ENCODE results near the gene SPECC1L.

Gene SPECC1L

GRCh38 chr22:24429411-24430365 lies 159.1 kb downstream of the SPECC1L start:
- Histone ChIP-seq H3K27me3 (ENCODE audit: low read depth) (no peaks in the 10 kb centered on the region), H3K9me3 (no peaks in the 10 kb centered on the region), H3K4me3 (no peak overlapping the region), H3K36me3 (replicated peaks) (no peaks in the 10 kb centered on the region), H3K4me1 (no peaks in the 10 kb centered on the region; the same call in 1 of the 2 replicates)
- no peak for DNase-seq (ENCODE audit: low spot score in 2 of 2)
- in situ Hi-C loops (cut with MboI; ENCODE audit: low sequenced_read_pairs) = no loop called here

- H3K4me3 ChIP-seq = no peak overlapping the region
- no peaks in the 10 kb centered on the region for H3K9me3 ChIP-seq
- in situ Hi-C loops (cut with MboI; ENCODE audit: low sequenced_read_pairs) = no loop called here
- H3K36me3 ChIP-seq (replicated peaks) = no peaks in the 10 kb centered on the region
- no peaks in the 10 kb centered on the region for H3K4me1 ChIP-seq
- H3K27me3 ChIP-seq (ENCODE audit: low read depth) = no peaks in the 10 kb centered on the region
- DNase-seq (ENCODE audit: low spot score in 2 of 2) = no peak
Measured at GRCh38 chr22:24430431-24431308, 160.0 kb downstream of the SPECC1L start.

- Histone ChIP-seq H3K36me3 (replicated peaks) (no peaks in the 10 kb centered on the region), H3K4me1 (no peaks in the 10 kb centered on the region), H3K9me3 (no peaks in the 10 kb centered on the region), H3K27me3 (ENCODE audit: low read depth) (no peaks in the 10 kb centered on the region), H3K4me3 (no peak overlapping the region)
- in situ Hi-C loops (cut with MboI; ENCODE audit: low sequenced_read_pairs) = no loop called here
- DNase-seq (ENCODE audit: low spot score in 2 of 2) = no peak
Measured at GRCh38 chr22:24431309-24432034, 160.8 kb downstream of the SPECC1L start.

GRCh38 chr22:24432059-24432853 lies 161.6 kb downstream of the SPECC1L start:
- no peak for DNase-seq (ENCODE audit: low spot score in 2 of 2)
- in situ Hi-C loops (cut with MboI; ENCODE audit: low sequenced_read_pairs) = no loop called here
- no peaks in the 10 kb centered on the region for H3K4me1 ChIP-seq

GRCh38 chr22:24433001-24433827 lies 162.6 kb downstream of the SPECC1L start:
- in situ Hi-C loops (cut with MboI; ENCODE audit: low sequenced_read_pairs) = no loop called here
- no peaks in the 10 kb centered on the region for H3K9me3 ChIP-seq
- no peaks in the 10 kb centered on the region for H3K27me3 ChIP-seq (ENCODE audit: low read depth)
- no peaks in the 10 kb centered on the region for H3K36me3 ChIP-seq (replicated peaks)
- no peak for DNase-seq (ENCODE audit: low spot score in 2 of 2)
- H3K4me1 ChIP-seq = no peaks in the 10 kb centered on the region
- no peak overlapping the region for H3K4me3 ChIP-seq

More at GRCh38 chr22:24432059-24432853, 161.6 kb downstream of the SPECC1L start:
- H3K36me3 ChIP-seq (replicated peaks) = no peaks in the 10 kb centered on the region
- no peaks in the 10 kb centered on the region for H3K27me3 ChIP-seq (ENCODE audit: low read depth)
- no peak overlapping the region for H3K4me3 ChIP-seq
- H3K9me3 ChIP-seq = no peaks in the 10 kb centered on the region

GRCh38 chr22:24433828-24434470 lies 163.3 kb downstream of the SPECC1L start:
- Histone ChIP-seq H3K36me3 (replicated peaks) (no peaks in the 10 kb centered on the region), H3K4me3 (no peak overlapping the region), H3K27me3 (ENCODE audit: low read depth) (no peaks in the 10 kb centered on the region), H3K9me3 (no peaks in the 10 kb centered on the region), H3K4me1 (no peaks in the 10 kb centered on the region)
- in situ Hi-C loops (cut with MboI; ENCODE audit: low sequenced_read_pairs) = no loop called here
- DNase-seq (ENCODE audit: low spot score in 2 of 2) = no peak

GRCh38 chr22:24434471-24435322 lies 164.1 kb downstream of the SPECC1L start:
- DNase-seq (ENCODE audit: low spot score in 2 of 2) = no peak
- Histone ChIP-seq H3K4me3 (no peak overlapping the region), H3K4me1 (no peaks in the 10 kb centered on the region), H3K36me3 (replicated peaks) (no peaks in the 10 kb centered on the region), H3K9me3 (no peaks in the 10 kb centered on the region), H3K27me3 (ENCODE audit: low read depth) (no peaks in the 10 kb centered on the region)
- in situ Hi-C loops (cut with MboI; ENCODE audit: low sequenced_read_pairs) = no loop called here

GRCh38 chr22:24435323-24435645 lies 164.7 kb downstream of the SPECC1L start:
- Histone ChIP-seq H3K4me1 (no peaks in the 10 kb centered on the region), H3K4me3 (no peak overlapping the region), H3K27me3 (ENCODE audit: low read depth) (no peaks in the 10 kb centered on the region), H3K36me3 (replicated peaks) (no peaks in the 10 kb centered on the region), H3K9me3 (no peaks in the 10 kb centered on the region)
- in situ Hi-C loops (cut with MboI; ENCODE audit: low sequenced_read_pairs) = no loop called here
- DNase-seq (ENCODE audit: low spot score in 2 of 2) = no peak

GRCh38 chr22:24435861-24436371 lies 165.3 kb downstream of the SPECC1L start:
- DNase-seq (ENCODE audit: low spot score in 2 of 2) = no peak

GRCh38 chr22:24436553-24436952 lies 165.9 kb downstream of the SPECC1L start:
- H3K4me1 ChIP-seq = no peaks in the 10 kb centered on the region

More at GRCh38 chr22:24435861-24436371, 165.3 kb downstream of the SPECC1L start:
- in situ Hi-C loops (cut with MboI; ENCODE audit: low sequenced_read_pairs) = no loop called here
- no peaks in the 10 kb centered on the region for H3K27me3 ChIP-seq (ENCODE audit: low read depth)
- no peak overlapping the region for H3K4me3 ChIP-seq
- H3K4me1 ChIP-seq = no peaks in the 10 kb centered on the region
- H3K36me3 ChIP-seq (replicated peaks) = no peaks in the 10 kb centered on the region
- H3K9me3 ChIP-seq = no peaks in the 10 kb centered on the region

GRCh38 chr22:24437091-24437490 lies 166.5 kb downstream of the SPECC1L start:
- DNase-seq (ENCODE audit: low spot score in 2 of 2) = no peak
- H3K4me3 ChIP-seq = no peak overlapping the region
- in situ Hi-C loops (cut with MboI; ENCODE audit: low sequenced_read_pairs) = no loop called here
- no peaks in the 10 kb centered on the region for H3K9me3 ChIP-seq
- no peaks in the 10 kb centered on the region for H3K4me1 ChIP-seq
- no peaks in the 10 kb centered on the region for H3K36me3 ChIP-seq (replicated peaks)
- H3K27me3 ChIP-seq (ENCODE audit: low read depth) = no peaks in the 10 kb centered on the region

More at GRCh38 chr22:24436553-24436952, 165.9 kb downstream of the SPECC1L start:
- Histone ChIP-seq H3K4me3 (no peak overlapping the region), H3K9me3 (no peaks in the 10 kb centered on the region), H3K27me3 (ENCODE audit: low read depth) (no peaks in the 10 kb centered on the region), H3K36me3 (replicated peaks) (no peaks in the 10 kb centered on the region)
- DNase-seq (ENCODE audit: low spot score in 2 of 2) = no peak
- in situ Hi-C loops (cut with MboI; ENCODE audit: low sequenced_read_pairs) = no loop called here
